ENCODE measurements around the gene TFF2. TPM values are rescaled to one million over a fixed set of nuclear protein-coding genes. Genes with fewer than 3 reads are reported as not detected.

Gene TFF2
- total RNA-seq: not detected in 2 replicates

- DNase-seq (ENCODE audit: low read depth in 2 of 2): peak in 1 of 2 donors; percentile 22
Observed at GRCh38 chr21:42350927-42351426, at the start of gene TFF2. TSS of gene TFF2 (minus strand) at chr21:42350994. CDS start at chr21:42350957, 37 bp downstream.

GRCh38 chr21:42400525-42400924, 49.7 kb upstream of the TFF2 start:
- DNase-seq (ENCODE audit: low read depth in 2 of 2): no peak

GRCh38 chr21:42398436-42399028, 47.7 kb upstream of the TFF2 start:
- no peak for DNase-seq (ENCODE audit: low read depth in 2 of 2)

- DNase-seq (ENCODE audit: low read depth in 2 of 2): no peak
Observed at GRCh38 chr21:42397746-42398394, 47.1 kb upstream of the TFF2 start.

- DNase-seq (ENCODE audit: low read depth in 2 of 2): no peak
Observed at GRCh38 chr21:42396799-42397745, 46.3 kb upstream of the TFF2 start.

GRCh38 chr21:42395905-42396651, 45.3 kb upstream of the TFF2 start, which contains the start of gene TMPRSS3:
TSS of gene TMPRSS3 (minus strand) at chr21:42396052. CDS start at chr21:42395417, 635 bp downstream.
- DNase-seq (ENCODE audit: low read depth in 2 of 2): no peak

- DNase-seq (ENCODE audit: low read depth in 2 of 2): no peak
Observed at GRCh38 chr21:42395302-42395701, 44.5 kb upstream of the TFF2 start.

GRCh38 chr21:42393443-42393950, 42.7 kb upstream of the TFF2 start:
- DNase-seq (ENCODE audit: low read depth in 2 of 2): no peak

GRCh38 chr21:42392731-42393442, 42.1 kb upstream of the TFF2 start:
- DNase-seq (ENCODE audit: low read depth in 2 of 2): peak; percentile 45 to 87

- DNase-seq (ENCODE audit: low read depth in 2 of 2): no peak
Observed at GRCh38 chr21:42391297-42391696, 40.5 kb upstream of the TFF2 start.

GRCh38 chr21:42390696-42391095, 39.9 kb upstream of the TFF2 start:
- DNase-seq (ENCODE audit: low read depth in 2 of 2): no peak

- no peak for DNase-seq (ENCODE audit: low read depth in 2 of 2)
Observed at GRCh38 chr21:42390193-42390592, 39.4 kb upstream of the TFF2 start.

- no peak for DNase-seq (ENCODE audit: low read depth in 2 of 2)
Observed at GRCh38 chr21:42389449-42389835, 38.6 kb upstream of the TFF2 start.

GRCh38 chr21:42388740-42389448, 38.1 kb upstream of the TFF2 start:
- DNase-seq (ENCODE audit: low read depth in 2 of 2): peak in 1 of 2 donors; percentile 28

GRCh38 chr21:42387843-42388340, 37.1 kb upstream of the TFF2 start:
- DNase-seq (ENCODE audit: low read depth in 2 of 2): no peak

- no peak for DNase-seq (ENCODE audit: low read depth in 2 of 2)
Observed at GRCh38 chr21:42387164-42387563, 36.4 kb upstream of the TFF2 start.

- no peak for DNase-seq (ENCODE audit: low read depth in 2 of 2)
Observed at GRCh38 chr21:42386034-42386591, 35.3 kb upstream of the TFF2 start.

- DNase-seq (ENCODE audit: low read depth in 2 of 2): no peak
Observed at GRCh38 chr21:42385619-42386018, 34.8 kb upstream of the TFF2 start.

- no peak for DNase-seq (ENCODE audit: low read depth in 2 of 2)
Observed at GRCh38 chr21:42384989-42385388, 34.2 kb upstream of the TFF2 start.
